ENCODE measurements around the gene RTN4R. TPM values are rescaled to one million over a fixed set of nuclear protein-coding genes. Genes with fewer than 3 reads are reported as not detected.

The RTN4R gene
- total and polyA plus RNA-seq, 9 of the 15 experiments (the other 6 are each of a cell fraction or from before 2014, with no cell fraction given), result 0.04 to 2.8 (median 1.4) TPM; not detected in 3

GRCh38 chr22:20290578-20291248, 22.6 kb upstream of the RTN4R start (continued):
- TF ChIP-seq, protein P1, sequence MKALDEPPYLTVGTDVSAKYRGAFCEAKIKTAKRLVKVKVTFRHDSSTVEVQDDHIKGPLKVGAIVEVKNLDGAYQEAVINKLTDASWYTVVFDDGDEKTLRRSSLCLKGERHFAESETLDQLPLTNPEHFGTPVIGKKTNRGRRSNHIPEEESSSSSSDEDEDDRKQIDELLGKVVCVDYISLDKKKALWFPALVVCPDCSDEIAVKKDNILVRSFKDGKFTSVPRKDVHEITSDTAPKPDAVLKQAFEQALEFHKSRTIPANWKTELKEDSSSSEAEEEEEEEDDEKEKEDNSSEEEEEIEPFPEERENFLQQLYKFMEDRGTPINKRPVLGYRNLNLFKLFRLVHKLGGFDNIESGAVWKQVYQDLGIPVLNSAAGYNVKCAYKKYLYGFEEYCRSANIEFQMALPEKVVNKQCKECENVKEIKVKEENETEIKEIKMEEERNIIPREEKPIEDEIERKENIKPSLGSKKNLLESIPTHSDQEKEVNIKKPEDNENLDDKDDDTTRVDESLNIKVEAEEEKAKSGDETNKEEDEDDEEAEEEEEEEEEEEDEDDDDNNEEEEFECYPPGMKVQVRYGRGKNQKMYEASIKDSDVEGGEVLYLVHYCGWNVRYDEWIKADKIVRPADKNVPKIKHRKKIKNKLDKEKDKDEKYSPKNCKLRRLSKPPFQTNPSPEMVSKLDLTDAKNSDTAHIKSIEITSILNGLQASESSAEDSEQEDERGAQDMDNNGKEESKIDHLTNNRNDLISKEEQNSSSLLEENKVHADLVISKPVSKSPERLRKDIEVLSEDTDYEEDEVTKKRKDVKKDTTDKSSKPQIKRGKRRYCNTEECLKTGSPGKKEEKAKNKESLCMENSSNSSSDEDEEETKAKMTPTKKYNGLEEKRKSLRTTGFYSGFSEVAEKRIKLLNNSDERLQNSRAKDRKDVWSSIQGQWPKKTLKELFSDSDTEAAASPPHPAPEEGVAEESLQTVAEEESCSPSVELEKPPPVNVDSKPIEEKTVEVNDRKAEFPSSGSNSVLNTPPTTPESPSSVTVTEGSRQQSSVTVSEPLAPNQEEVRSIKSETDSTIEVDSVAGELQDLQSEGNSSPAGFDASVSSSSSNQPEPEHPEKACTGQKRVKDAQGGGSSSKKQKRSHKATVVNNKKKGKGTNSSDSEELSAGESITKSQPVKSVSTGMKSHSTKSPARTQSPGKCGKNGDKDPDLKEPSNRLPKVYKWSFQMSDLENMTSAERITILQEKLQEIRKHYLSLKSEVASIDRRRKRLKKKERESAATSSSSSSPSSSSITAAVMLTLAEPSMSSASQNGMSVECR (CRISPR knock-in tag; IDR thresholded peaks at IDR 0.05), result peak; percentile 52
- no peak for TF ChIP-seq NELFE (IDR thresholded peaks at IDR 0.05; ENCODE audit: insufficient read depth, insufficient read length)
- no peak for TF ChIP-seq THAP7 (CRISPR knock-in tag; IDR thresholded peaks at IDR 0.05)
- no peak for TF ChIP-seq ZFP1 (CRISPR knock-in tag; IDR thresholded peaks at IDR 0.05)
- no peak for TF ChIP-seq MYNN (IDR thresholded peaks at IDR 0.05)
- TF ChIP-seq MYNN (CRISPR knock-in tag; IDR thresholded peaks at IDR 0.05), result no peak
- peak in 1 of 2 experiments; percentile 53; a peak in 2 of 4 replicates for TF ChIP-seq TEAD1 (CRISPR knock-in tag; IDR thresholded peaks at IDR 0.05)
- TF ChIP-seq, protein P2, sequence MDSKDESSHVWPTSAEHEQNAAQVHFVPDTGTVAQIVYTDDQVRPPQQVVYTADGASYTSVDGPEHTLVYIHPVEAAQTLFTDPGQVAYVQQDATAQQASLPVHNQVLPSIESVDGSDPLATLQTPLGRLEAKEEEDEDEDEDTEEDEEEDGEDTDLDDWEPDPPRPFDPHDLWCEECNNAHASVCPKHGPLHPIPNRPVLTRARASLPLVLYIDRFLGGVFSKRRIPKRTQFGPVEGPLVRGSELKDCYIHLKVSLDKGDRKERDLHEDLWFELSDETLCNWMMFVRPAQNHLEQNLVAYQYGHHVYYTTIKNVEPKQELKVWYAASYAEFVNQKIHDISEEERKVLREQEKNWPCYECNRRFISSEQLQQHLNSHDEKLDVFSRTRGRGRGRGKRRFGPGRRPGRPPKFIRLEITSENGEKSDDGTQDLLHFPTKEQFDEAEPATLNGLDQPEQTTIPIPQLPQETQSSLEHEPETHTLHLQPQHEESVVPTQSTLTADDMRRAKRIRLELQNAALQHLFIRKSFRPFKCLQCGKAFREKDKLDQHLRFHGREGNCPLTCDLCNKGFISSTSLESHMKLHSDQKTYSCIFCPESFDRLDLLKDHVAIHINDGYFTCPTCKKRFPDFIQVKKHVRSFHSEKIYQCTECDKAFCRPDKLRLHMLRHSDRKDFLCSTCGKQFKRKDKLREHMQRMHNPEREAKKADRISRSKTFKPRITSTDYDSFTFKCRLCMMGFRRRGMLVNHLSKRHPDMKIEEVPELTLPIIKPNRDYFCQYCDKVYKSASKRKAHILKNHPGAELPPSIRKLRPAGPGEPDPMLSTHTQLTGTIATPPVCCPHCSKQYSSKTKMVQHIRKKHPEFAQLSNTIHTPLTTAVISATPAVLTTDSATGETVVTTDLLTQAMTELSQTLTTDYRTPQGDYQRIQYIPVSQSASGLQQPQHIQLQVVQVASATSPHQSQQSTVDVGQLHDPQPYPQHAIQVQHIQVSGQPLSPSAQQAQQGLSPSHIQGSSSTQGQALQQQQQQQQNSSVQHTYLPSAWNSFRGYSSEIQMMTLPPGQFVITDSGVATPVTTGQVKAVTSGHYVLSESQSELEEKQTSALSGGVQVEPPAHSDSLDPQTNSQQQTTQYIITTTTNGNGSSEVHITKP (IDR thresholded peaks at IDR 0.05; ENCODE audit: partially characterized antibody), result peak; percentile 24
- 0 out of 2 replicates have a peak, but pooled peaks have one; percentile 12 for TF ChIP-seq CTBP1 (IDR thresholded peaks at IDR 0.05; ENCODE audit: borderline replicate concordance)
- no peak for TF ChIP-seq FOXM1 (IDR thresholded peaks at IDR 0.05; ENCODE audit: low read depth)
- no peak for TF ChIP-seq FOXM1 (CRISPR knock-in tag; IDR thresholded peaks at IDR 0.05; ENCODE audit: low read depth)
- TF ChIP-seq, protein P3, sequence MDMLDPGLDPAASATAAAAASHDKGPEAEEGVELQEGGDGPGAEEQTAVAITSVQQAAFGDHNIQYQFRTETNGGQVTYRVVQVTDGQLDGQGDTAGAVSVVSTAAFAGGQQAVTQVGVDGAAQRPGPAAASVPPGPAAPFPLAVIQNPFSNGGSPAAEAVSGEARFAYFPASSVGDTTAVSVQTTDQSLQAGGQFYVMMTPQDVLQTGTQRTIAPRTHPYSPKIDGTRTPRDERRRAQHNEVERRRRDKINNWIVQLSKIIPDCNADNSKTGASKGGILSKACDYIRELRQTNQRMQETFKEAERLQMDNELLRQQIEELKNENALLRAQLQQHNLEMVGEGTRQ (CRISPR knock-in tag; IDR thresholded peaks at IDR 0.05), result no peak
- TF ChIP-seq FOXP1 (CRISPR knock-in tag; IDR thresholded peaks at IDR 0.05), result peak; percentile 78
- TF ChIP-seq RB1 (IDR thresholded peaks at IDR 0.05; ENCODE audit: low read depth), result 0 out of 2 replicates have a peak, but pooled peaks have one; percentile 11
- no peak for TF ChIP-seq PHTF2 (CRISPR knock-in tag; IDR thresholded peaks at IDR 0.05)
- no peak for TF ChIP-seq NEUROD1 (IDR thresholded peaks at IDR 0.05; ENCODE audit: borderline replicate concordance, low read depth, low read length, partially characterized antibody)
- TF ChIP-seq MTF1 (CRISPR knock-in tag; IDR thresholded peaks at IDR 0.05; ENCODE audit: borderline replicate concordance), result no peak
- TF ChIP-seq GTF2B (IDR thresholded peaks at IDR 0.05; ENCODE audit: extremely low read depth, insufficient read length), result no peak

All from K562 (cell line).